CD4-positive, alpha-beta T cell treated with Interleukin-1 beta for 1 hour (primary cell): Measurements from ENCODE around the gene PDXP.
"Not testable (repeated sequence)": the region's sequence is repeated elsewhere in the genome, so short reads cannot be mapped to it uniquely, and the experiment has no call there.

Experiments
- DNase-seq, 2 donors: peaks; one replicate each; pipeline ENCODE4 v3.0.0-alpha.2; 2020 to 2022

The PDXP gene

DNA sequence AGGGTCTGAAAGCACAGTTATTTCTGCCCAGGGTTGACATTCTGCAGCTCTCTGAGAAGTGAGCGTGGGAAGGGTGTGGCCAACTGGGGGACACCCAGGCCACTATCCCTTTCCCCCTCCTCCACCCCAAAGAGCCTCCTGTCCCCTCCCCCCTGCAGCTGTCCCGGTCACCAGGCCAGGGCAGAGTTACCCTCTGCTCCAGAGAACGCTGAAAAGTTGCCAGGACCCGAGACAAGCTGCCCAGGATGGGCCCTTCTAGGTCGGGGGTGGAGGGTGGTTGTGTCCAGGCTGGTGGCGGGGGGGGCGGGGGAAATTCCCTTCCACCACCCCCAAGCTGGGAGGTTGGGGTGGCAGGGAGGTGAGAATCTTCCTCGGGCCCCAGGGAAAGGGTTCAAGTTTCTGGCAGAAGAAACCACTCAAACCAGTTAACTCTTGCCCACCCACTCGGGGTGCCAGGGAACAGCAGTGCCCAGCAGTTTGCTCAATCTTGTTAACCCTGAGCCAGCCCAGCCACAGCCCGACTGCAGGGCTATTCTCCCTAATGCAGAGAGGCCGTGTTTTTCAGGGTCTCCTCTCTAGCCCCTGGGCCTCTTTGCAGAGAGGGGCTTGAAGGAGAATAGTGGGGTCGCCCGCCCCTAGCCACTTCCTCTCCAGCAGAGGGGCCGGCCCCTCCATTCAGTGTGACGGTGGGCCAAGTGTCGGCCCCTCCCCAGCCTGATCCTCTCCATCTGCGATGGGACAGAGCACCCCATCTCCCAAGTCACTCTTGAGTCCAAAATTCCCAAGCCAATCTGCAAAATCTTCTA is 17.6 kb downstream of the PDXP start:
- DNase-seq = peak; percentile 34 to 46

DNA sequence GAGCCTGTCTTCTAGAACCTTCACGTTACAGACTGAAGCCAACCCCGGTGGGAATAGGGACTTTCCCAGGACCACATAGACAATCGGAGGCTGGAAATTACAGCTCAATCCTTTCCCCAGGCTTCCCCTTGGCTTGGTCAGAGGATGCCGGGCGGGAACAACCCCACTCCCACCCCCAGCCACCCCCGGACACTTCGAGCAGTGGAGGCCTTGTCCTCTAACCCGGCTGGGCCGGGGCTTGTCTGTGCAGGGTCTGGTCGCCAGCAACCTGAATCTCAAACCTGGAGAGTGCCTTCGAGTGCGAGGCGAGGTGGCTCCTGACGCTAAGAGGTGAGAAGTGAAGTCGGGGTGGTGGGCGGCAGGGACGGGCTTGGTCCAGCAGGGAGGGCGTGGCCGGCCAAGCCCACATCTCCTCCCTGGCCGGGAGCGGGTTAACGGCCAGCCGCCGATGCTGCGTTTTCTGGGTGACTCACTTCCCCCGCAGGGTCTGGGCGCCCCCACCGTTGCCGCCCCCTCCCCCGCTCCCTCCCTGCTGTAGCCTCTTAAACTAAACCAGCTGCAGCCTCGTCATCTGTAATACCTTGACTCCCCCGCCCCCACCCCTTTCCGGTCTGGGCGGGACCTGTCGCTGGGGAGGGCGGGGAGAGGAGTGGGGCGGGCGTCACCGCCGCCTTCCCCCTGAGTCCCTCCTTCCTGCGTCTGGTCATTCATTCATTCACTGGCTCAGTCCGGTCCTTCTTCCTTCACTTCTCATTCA is 18.4 kb downstream of the PDXP start:
- peak; percentile 94 to 95 for DNase-seq

DNA sequence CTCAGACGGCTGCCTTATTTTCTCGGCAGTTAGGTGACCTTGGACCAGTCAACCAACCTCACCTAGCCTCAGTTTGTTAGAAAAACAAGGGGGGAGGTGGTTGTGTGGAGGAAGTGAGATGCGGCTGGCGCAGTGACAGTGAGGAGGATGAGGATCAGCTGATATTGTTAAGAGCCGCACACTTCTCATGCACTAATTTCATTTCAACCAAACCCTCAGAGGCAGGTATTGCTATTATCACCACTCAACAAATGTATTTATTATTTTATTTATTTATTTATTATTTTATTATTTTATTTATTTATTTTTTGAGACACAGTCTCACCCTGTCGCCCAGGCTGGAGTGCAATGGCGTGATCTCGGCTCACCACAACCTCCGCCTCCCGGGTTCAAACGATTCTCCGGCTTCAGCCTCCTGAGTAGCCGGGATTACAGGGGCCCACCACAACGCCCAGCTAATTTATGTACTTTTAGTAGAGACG is 19.0 kb downstream of the PDXP start:
- DNase-seq = no peak

DNA sequence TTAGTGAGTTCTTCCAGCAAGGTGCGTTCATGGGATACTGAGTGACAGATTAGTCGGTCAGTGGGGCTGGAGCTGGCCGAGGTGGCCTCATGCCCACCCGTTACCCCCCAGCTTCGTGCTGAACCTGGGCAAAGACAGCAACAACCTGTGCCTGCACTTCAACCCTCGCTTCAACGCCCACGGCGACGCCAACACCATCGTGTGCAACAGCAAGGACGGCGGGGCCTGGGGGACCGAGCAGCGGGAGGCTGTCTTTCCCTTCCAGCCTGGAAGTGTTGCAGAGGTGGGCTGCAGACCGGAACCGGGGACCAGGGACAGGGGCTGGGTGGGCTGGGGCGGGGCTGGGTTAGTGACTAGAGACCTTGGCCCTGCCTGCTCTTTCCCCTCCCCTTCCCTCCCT is 19.8 kb downstream of the PDXP start:
- no peak for DNase-seq

DNA sequence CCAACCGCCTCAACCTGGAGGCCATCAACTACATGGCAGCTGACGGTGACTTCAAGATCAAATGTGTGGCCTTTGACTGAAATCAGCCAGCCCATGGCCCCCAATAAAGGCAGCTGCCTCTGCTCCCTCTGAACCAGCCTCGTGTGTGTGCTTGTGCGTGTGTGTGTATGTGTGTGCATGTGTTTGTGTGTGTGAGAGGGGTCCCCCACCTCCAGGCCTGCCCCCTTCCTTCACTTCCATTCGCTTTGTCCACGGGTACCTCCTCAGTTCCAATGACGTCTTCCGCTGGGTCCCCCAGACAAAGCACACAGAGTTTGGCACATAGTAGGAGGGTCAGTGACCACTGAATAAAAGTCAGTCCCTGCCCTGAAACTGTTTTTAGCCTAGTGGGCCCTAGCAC is 21.1 kb downstream of the PDXP start:
- DNase-seq = no peak

DNA sequence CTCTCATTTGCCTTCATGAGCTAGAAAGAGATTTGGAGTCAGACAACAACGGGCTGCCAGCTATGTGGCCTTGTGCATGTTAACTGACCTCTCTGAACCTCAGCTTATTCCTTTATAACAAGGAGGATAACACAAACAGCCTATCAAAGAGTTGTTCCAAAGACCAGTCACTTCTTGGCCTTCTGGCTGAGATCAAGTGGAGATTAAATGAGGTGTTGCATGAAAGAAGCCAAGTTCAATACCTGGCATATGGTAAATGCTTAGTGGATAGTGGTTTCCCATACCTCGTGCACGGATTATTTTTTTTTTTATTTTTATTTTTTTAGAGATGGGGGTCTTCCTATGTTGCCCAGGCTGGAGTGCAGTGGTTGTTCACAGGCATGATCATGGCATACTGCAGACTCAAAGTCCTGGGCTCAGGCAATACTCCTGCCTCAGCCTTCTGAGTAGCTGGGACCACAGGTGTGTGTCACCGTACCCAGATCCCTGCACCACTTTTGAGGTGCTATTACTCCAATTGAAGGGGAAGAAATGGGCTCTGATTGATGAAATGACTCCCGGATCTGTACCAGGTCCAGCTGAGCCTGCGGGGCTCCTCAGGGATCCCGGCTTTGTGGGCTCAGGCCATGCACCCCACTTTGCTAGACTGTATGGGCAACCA is 21.8 kb downstream of the PDXP start:
- no peak for DNase-seq

DNA sequence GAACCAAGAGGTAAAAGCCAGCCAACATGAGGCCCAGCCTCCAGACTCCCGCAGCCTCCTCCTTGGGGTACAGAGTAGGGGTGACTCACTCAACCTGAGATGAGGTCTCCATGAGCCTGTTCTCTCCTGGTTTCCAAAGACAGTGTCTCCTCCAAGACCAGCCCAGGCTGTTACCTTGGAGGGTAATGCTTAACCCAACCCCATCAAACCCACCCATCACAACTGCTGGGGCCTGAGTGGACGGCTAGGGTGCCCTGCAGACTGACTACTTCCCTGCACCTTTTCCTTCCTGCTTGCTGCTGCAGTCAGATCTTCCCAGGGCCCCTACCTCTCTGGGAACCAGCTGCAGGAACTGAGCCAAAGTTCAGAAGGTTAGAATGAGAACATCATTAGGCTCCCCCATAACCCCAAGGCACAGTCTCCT is 22.5 kb downstream of the PDXP start:
- no peak for DNase-seq

DNA sequence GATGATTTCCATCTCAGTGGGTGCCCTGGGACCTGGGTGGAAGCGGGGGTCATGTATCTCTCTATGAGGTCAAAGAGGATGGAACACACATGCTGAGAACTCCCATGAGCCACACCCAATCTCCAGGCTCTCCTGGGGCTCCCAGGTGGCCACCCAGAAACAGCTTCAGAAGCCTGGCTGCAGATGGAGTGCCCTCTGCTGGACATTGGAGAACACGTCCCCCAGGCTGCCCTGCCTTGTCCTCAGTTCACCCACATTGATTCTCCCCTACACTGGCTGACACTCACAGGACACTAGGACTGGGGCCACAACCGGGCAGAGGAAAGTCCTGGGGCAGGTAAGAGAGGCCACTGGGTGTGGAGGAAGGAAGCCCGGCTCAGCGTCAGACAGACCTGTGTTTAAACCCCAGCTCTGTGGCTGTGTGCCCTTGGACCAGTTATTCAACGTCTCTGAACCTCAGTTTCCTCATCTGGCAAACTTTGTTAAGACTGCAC is 23.1 kb downstream of the PDXP start:
- peak; percentile 76 to 80 for DNase-seq

DNA sequence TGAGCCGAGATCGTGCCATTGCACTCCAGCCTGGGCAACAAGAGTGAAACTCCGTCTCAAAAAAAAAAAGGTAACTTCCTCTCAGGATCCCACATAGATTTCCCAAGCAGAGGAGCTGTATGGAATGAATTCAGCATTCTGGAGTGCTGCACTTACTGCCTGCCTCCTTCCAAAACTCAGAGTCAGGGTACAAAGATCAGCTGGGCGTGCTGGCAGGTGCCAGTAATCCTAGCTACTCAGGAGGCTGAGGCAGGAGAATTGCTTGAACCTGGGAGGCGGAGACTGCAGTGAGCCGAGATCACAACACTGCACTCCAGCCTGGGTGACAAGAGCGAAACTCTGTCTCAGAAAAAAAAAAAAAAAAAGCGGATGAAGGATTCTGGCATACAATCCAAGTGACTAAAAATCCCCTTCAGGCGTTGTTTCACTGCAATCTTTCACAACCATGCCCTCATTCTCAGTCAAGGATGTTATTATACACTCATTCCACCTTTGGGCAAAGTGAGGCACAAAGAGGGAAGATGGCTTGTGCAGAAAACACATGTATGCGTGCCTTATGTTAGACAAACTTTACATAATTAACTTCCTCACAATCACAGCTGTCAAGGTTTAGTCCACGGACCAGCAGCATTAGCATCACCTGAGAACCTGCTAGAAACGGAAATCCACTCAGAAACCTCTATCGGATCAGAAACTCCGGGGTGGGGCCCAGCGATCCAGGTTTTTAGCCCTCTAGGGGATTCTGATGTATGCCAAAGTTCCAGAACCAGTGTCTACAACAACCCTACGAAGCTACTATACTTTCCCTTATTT is 26.5 kb downstream of the PDXP start:
- DNase-seq = no peak

DNA sequence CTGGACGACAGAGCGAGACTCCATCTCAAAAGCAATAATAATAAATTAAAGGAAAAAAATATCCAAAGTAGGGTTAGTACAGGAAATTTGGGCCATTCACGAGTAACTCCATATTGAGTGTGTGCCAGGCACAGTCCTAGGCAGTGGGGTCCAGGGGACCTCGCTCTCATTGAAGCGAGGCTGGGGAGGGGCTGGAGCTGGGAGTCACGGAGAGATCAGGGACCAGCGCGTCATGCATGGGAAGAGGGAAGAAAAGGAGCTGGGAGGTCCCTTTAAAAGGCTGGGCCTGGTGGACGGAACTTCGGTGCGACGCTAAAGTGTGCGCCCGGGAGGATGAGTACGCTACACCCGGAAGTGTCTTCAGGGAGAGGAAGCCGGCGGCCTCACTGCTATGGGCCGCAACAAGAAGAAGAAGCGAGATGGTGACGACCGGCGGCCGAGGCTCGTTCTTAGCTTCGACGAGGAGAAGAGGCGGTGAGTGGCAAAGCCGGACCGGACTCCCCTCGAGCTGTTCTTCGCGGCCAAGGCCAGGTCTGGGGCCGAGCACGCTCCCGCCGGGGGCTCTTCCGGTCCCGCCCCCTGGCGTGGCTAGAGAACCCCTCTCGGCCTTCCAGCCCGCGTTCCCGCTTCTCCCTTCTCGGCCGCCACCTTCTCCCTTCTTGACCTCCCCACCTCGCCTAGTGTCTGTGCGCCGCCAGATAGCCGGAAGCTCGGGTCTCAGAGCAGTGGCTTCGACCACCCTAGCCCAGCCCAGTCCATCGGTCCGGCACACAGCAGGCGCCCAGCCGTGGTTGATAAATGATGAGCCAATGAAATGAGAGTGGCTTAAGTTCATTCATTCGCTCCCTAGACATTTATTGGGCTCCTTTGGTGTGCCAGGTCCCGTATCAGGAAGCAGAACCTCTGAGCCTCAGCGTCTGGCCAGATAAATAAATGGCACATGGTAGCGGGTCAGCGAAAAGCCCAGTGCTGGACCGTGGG is 27.8 kb downstream of the PDXP start, which contains the start of gene NOL12:
Gene NOL12 (plus strand): TSS at position 342 of the 981 bp plus-strand sequence. CDS start 50 bp downstream, at position 392.
- DNase-seq = peak; percentile 79 to 85

DNA sequence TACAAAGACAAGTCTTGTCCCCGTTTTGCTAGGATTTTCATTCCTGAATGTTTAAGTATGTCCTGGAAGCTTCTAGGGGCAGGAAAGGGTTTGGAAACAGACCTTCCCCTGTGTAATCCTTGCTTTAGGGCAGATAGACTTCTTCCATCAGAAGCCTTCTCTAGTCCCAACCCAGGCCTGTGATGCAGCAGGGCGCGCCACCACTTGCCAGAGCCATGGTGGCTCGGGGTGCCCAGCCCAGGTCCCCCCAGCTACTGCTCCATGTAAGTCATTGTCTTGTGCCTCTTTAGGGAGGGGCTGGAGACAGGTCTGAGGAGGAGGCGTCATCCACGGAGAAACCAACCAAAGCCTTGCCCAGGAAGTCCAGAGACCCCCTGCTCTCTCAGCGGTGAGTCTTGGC is 31.9 kb downstream of the PDXP start:
- no peak for DNase-seq

DNA sequence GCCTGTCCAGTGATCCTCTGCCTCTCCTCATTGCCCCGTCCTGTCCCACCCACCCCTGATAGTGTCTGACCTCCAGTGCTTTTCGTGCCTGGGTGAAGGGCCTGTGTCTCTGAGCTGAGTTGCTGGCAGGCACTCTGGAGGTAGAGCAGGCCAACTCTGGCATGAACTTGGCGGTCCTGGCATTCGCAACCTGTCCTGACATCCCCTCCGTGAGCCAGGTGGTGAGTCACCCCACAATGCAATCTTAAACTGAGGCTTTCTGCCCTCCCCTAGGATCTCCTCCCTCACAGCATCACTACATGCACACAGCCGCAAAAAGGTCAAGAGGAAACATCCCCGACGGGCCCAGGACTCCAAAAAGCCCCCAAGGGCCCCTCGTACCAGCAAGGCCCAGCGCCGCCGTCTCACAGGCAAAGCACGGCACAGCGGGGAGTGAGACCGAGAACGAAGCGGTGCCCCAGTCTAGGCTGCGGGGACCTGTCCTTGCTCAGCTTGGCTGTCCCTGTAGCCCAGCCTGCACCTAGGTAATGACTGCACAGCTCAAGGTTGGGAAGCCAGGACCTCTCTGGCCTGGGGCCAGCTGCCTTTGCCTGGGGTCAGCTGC is 32.5 kb downstream of the PDXP start:
- DNase-seq = no peak

DNA sequence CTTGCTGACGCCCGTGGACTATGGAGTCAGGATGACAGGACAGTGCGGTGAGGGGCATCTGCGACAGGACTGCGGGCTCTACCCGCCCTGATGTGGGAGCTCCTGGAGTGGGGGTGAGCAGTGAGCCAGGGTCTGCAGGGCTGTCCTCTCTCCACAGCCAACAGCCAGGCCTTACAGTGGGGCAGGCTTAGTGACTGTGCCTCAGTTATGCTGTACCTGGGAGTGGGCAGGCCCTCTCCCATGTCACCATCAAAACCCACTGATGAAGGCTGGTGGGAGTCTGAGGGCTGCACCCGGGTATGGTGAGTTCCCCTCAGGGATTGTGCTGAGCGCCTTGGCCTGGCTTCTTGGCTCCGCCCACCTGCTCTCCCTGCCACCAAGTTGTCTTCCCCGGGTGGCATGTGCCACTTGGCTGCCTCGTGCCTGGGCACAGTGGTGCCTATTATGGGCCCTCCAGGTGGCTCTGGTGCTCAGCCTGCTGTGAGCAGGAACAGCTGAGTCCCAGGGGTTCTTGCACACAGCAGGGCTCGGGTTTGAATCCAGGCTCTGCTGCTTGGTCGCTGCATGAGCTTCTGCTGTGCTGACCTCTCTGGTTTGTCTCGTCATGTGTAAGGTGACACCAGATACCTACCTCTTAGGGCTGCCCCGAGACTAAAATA is 34.2 kb downstream of the PDXP start:
- DNase-seq = no peak

DNA sequence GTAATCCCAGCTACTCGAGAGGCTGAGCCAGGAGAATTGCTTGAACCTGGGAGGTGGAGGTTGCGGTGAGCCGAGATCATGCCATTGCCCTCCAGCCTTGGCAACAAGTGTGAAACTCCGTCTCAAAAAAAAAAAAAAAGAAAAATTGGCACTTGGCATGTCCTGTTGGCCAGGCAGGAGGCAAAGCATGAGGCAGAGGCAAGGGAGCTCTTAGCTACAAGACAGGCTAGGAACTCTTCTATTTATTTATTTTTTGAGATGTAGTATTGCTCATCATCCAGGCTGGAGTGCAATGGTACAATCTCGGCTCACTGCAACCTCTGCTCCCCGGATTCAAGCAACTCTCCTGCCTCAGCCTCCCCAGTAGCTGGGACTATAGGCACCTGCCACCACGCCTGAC is 35.6 kb downstream of the PDXP start:
- not testable (repeated sequence) for DNase-seq

DNA sequence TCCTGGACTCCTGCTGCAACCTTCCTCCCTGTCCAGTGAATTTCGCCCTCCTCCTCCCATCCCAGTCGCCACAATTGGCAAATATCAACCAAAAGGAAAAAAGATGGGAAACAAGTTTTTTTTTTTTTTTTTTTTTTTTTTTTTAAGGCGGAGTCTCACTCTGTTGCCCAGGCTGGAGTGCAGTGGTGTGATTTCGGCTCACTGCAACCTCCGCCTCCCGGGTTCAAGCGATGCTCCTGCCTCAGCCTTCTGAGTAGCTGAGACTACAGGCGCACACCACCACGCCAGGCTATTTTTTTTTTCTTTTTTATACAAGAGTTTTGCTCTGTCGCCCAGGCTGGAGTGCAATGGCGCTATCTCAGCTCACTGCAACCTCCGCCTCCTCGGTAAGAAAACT is 37.7 kb downstream of the PDXP start:
- not testable (repeated sequence) for DNase-seq

DNA sequence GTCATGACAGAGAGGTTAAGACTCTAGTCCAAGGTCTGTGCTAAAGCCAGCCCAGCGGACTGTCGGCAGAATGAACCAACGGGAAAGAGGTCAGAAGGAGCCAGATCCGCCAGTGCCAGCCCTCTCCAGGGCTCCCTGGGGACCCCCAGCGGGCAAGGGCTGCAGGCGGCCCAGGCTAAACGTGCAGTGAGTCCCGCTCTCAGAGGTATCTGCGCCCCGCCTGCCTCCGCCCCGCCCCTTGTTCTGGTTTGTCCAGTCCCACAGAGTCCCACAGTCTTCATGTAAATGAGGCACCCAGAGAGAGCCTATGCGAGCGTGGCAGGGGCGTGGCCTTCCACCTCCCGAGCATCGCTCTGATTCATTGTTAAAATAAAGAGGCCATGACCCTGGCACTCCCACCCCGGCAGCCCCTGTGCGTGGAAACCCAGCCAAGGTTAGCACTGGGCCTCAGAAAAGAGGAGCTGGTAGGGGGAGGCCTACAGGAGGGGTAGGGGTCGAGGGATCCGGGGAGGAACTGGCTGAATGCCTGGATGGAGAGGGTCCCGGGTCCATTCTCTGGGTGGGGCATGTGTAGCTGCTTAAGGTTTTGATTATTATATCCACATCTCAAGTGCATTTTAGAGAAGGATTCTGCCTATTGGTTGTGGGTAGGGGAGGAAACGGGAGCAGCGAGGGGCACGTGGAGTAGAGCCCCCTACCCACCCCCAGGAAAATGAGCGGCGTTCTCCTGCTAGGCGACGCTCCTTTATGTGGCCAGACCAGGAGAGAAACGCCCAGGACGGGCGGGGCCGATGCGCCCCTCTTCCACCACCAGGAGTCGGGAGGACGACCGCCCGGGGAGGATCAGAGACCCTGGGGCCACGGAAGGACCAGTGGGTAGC is 38.4 kb downstream of the PDXP start, which contains the start of gene TRIOBP:
Gene TRIOBP (plus strand): TSS at position 392 of the 881 bp plus-strand sequence. CDS start 4,318 bp downstream, outside the sequence.
- DNase-seq = peak; percentile 85 to 88

DNA sequence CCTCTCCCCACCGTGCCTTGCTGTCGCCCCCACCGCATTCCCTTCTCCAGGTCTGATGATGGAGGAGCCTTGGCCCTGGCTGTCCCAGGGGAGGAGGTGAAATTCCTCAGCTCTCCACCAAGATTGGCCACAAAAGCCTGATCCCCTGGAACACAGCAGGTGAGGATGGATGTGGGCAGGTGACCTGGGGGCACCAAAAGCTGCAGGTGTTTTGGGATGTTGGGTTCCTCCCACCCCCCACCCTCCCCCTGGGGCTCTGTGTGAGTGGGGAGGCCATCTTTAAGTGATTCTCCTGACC is 39.0 kb downstream of the PDXP start:
- no peak for DNase-seq

DNA sequence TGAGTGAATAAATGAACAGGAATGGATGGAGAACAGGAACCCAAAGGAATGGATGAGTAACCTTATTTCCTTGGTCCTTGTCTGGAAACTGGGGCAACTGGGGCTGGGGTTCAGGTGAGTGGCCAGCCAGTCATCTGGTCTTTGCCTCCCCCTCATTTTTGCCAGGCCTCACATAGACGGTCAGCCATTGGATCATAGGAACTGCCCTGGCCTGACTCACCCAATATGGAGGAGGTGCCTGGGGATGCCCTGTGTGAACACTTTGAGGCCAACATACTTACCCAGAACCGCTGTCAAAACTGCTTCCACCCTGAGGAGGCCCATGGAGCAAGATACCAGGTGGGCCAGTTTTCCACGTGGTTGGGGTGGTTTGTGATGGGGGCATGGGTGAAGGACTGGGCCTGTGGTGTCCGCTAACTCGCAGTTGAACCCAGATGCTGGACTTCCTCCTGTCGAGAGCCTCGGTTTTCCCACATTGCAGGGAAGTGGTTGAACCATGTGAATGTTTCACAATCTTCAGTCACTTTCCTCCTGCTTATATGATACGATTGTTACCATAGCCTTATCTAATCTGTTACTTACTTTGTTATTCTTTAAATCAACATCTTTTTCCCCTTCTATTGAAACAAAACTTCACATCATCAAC is 42.7 kb downstream of the PDXP start:
- peak in 1 of 2 donors; percentile 8 for DNase-seq

DNA sequence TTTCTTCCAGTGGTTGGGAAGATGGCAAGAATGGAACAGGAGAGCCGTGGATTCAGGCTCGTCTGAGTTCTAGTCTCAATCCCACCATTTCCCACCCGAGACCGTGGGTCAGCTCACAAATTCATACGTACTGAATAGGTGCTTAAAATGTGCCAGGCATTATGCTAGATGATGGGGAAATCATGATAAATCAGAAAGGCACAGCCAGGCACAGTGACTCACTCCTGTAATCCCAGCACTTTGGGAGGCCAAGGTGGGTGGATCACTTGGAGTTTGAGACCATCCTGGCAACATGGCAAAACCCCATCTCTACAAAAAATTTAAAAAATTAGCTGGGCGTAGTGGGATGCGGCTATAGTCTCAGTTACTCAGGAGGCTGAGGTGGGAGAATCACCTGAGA is 45.4 kb downstream of the PDXP start:
- DNase-seq = no peak
